GM12878 (cell line): ENCODE data around the gene VASH2. TPM values are rescaled to one million over a fixed set of nuclear protein-coding genes. Genes with fewer than 3 reads are reported as not detected.
A peak's percentile ranks its signal among the peaks of the same experiment; 100 is the strongest.

ENCODE experiments used
- ATAC-seq: fragments of 200-7000 bp; cut with Tn5 transposase; 3 replicates; pipeline ENCODE4 v1.9.1; 2020; ENCODE audit warnings: mild to moderate bottlenecking, moderate library complexity
- BruUV-seq: library from RNA; stranded (reverse); fragments of 400-500 nt; replicated peaks from 2 replicates; lab custom pipeline; 2021; lab: Mats Ljungman, UMichigan
- CTCF ChIA-PET: fragments of 300-600 bp; sonication (Branson Sonifier 250); formaldehyde crosslinking; extraction: SDS; loops from one replicate; lab custom pipeline; 2021; ENCODE audit warnings: inconsistent platforms; lab: Yijun Ruan, JAX
- POLR2A ChIA-PET: fragments of 350-600 bp; formaldehyde crosslinking; extraction: SDS; loops from one replicate; lab custom pipeline; 2021; ENCODE audit warnings: inconsistent platforms; lab: Charles Lee
- RAD21 ChIA-PET: fragments of 300-600 bp; sonication (Branson Sonifier 250); formaldehyde crosslinking; loops from one replicate; lab custom pipeline; 2023; ENCODE audit warnings: antibody characterized with exemption; ENCODE audit not compliant: unreplicated experiment; lab: Charles Lee
- SMC1A ChIA-PET: fragments of 300-600 bp; sonication (Branson Sonifier 250); formaldehyde crosslinking; loops from one replicate; lab custom pipeline; 2023; ENCODE audit not compliant: unreplicated experiment, uncharacterized antibody; lab: Charles Lee
- DNase-seq: peaks from one replicate; pipeline ENCODE4 v3.0.0-alpha.2; 2011; ENCODE audit warnings: low read depth, low spot score
- FAIRE-seq: peaks from 3 replicates; lab custom pipeline; 2011; peaks lifted over from hg19 to GRCh38; lab: Jason Lieb, UNC
- H2AFZ ChIP-seq: 2 replicates; pipeline ENCODE4 v1.6.0; 2011; ENCODE audit warnings: low read depth, low read length, control low read depth; ENCODE audit not compliant: control insufficient read depth
- H3K27ac ChIP-seq: 2 replicates; pipeline ENCODE4 v1.5.1; 2011; ENCODE audit warnings: control low read depth; ENCODE audit not compliant: control insufficient read depth, insufficient read depth
- H3K27me3 ChIP-seq, 2 experiments: replicated peaks in 1 of 2; 2 replicates each; pipeline versions ENCODE4 v1.6.0 to v1.6.1; 2011; ENCODE audit warnings: low read length in 1 of 2; ENCODE audit not compliant: control insufficient read depth in 2 of 2, insufficient read depth in 2 of 2
- H3K36me3 ChIP-seq, 2 experiments: 2 replicates each; pipeline ENCODE4 v1.5.1; 2011; ENCODE audit warnings: low read length in 1 of 2; ENCODE audit not compliant: control insufficient read depth in 2 of 2, insufficient read depth in 2 of 2
- H3K4me1 ChIP-seq: 2 replicates; pipeline ENCODE4 v1.6.1; 2011; ENCODE audit warnings: mild to moderate bottlenecking, low read length, moderate library complexity, mixed read lengths; ENCODE audit not compliant: control insufficient read depth, insufficient read depth
- H3K4me2 ChIP-seq: 2 replicates; pipeline ENCODE4 v1.6.0; 2011; ENCODE audit warnings: control low read depth; ENCODE audit not compliant: control insufficient read depth, insufficient read depth
- H3K4me3 ChIP-seq: fragments of 200-600 bp; sonication (generic); 2 replicates; pipeline ENCODE4 v1.5.1; 2016
- H3K79me2 ChIP-seq: 2 replicates; pipeline ENCODE4 v1.6.0; 2011; ENCODE audit warnings: low read length; ENCODE audit not compliant: control insufficient read depth, insufficient read depth
- H3K9ac ChIP-seq: 2 replicates; pipeline ENCODE4 v1.8.0; 2011; ENCODE audit warnings: low read length, control low read depth, mixed read lengths; ENCODE audit not compliant: control insufficient read depth, insufficient read depth
- H3K9me3 ChIP-seq: replicated peaks from 3 replicates; pipeline ENCODE4 v1.5.1; 2011; ENCODE audit warnings: mild to moderate bottlenecking, low read length; ENCODE audit not compliant: control insufficient read depth, insufficient read depth
- H4K20me1 ChIP-seq: 2 replicates; pipeline ENCODE4 v1.6.0; 2011; ENCODE audit not compliant: control insufficient read depth, insufficient read depth
- IKZF1 ChIP-seq: fragments of 450-650 bp; conservative IDR thresholded peaks from 2 replicates; pipeline ENCODE4 v1.6.1; 2017; ENCODE audit warnings: antibody characterized with exemption, mild to moderate bottlenecking
- NFIC ChIP-seq: IDR thresholded peaks from 2 replicates; pipeline ENCODE4 v1.6.1; 2012; ENCODE audit warnings: low read depth, mild to moderate bottlenecking, inconsistent platforms, low read length, moderate library complexity
- NR2C1 ChIP-seq: fragments of 450-650 bp; IDR thresholded peaks from 2 replicates; pipeline ENCODE4 v1.6.1; 2017; ENCODE audit warnings: antibody characterized with exemption, mild to moderate bottlenecking, moderate library complexity
- RELA ChIP-seq: fragments of 450-650 bp; IDR thresholded peaks from 2 replicates; pipeline ENCODE4 v1.8.0; 2014; ENCODE audit warnings: borderline replicate concordance; ENCODE audit not compliant: partially characterized antibody
- RUNX3 ChIP-seq: IDR thresholded peaks from 2 replicates; pipeline ENCODE4 v1.6.1; 2012; ENCODE audit warnings: low read length, inconsistent platforms
- SMAD5 ChIP-seq: IDR thresholded peaks from 2 replicates; pipeline ENCODE4 v1.6.1; 2016; ENCODE audit warnings: antibody characterized with exemption, low read depth
- ZNF622 ChIP-seq: fragments of 450-650 bp; IDR thresholded peaks from 2 replicates; pipeline ENCODE4 v1.6.1; 2017; ENCODE audit warnings: mild to moderate bottlenecking, inconsistent platforms
- WGBS: methylation state at CpG from one replicate; pipeline ENCODE4 v1.1.6; 2016; ENCODE audit warnings: low lambda C conversion rate; ENCODE audit not compliant: insufficient replicate concordance, insufficient coverage; ENCODE audit errors: missing lambda C conversion rate; 5-methylcytosine and 5-hydroxymethylcytosine counted together
- in situ Hi-C: fragments of 300-500 bp; cut with MboI; formaldehyde crosslinking; loops from 9 replicates; pipeline ENCODE4 v1.14.3; 2018; ENCODE audit warnings: mixed read lengths
- intact Hi-C: fragments of 100-400 bp; cut with micrococcal nuclease; formaldehyde crosslinking; loops from one replicate; pipeline ENCODE4 v1.14.2; 2022; ENCODE audit not compliant: unreplicated experiment
- polyA plus RNA-seq, 11 experiments: library from polyadenylated mRNA; depleted of rRNA in 4 of 11; unstranded in 6 of 11; stranded (reverse) in 5 of 11; fragments of >200 nt; fragmentation: Nextera tagmentation in 4 of 11; fragmentation: Illumina TruSeq in 1 of 11; extraction: Ambion mirVana in 4 of 11; extraction: Trizol in 1 of 11; gene quantifications; 1 replicate in 1 of 11; 2 replicates in 10 of 11; pipeline versions ENCODE4 v1.2.1 to v1.2.3, GENCODE V29; 2011 to 2016; ENCODE audit warnings: inconsistent platforms in 2 of 11, missing spikeins in 2 of 11, low read depth in 1 of 11
- total RNA-seq, 4 experiments: library from RNA; depleted of rRNA in 3 of 4; stranded (reverse); fragments of >200 nt in 3 of 4; fragmentation: Illumina TruSeq in 1 of 4; extraction: Trizol in 1 of 4; gene quantifications; 2 replicates each; pipeline versions ENCODE4 v1.2.1 to v1.2.3, GENCODE V29; 2013 to 2021
- TF ChIP-seq, protein P1 (sequence below): fragments of 450-650 bp; IDR thresholded peaks from 2 replicates; pipeline ENCODE4 v1.6.1; 2016; ENCODE audit warnings: mild to moderate bottlenecking
- TF ChIP-seq, protein P2 (sequence below): IDR thresholded peaks from 2 replicates; pipeline ENCODE4 v1.6.1; 2011; ENCODE audit warnings: borderline replicate concordance, low read depth, mild to moderate bottlenecking, moderate library complexity, mixed read lengths, low read length; ENCODE audit not compliant: insufficient read depth; ENCODE audit errors: extremely low read length
- TF ChIP-seq, protein P3 (sequence below): IDR thresholded peaks from 2 replicates; pipeline ENCODE4 v1.6.1; 2011; ENCODE audit warnings: mild to moderate bottlenecking, low read depth, low read length, moderate library complexity; ENCODE audit not compliant: insufficient replicate concordance

The VASH2 gene
- total and polyA plus RNA-seq, 10 of the 15 experiments (the other 5 are each of a cell fraction or from before 2014, with no cell fraction given), result 5.4 to 29.7 (median 21.7) TPM

DNA sequence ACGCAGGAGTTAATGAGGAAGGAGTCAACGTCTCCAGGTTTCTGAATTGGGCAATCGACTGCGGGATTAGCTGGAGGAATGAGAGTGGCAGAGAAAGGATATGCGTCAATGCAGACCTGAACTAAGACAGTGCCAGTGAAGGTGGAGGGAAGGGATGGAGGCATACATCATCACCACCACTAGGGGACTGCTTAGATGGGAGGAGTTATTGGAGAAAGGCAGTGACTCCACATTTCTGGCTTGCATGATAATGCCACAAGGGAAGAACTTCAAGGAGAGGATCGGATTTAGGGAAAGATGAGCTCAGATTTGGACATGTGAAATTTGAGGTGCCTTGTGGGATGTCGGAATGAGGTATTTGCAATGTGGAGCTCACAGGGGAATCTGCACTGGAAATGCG is 17.5 kb downstream of the VASH2 start (continued):
- no peak for TF ChIP-seq RELA
- TF ChIP-seq, all 136 proteins: peak for 5

DNA sequence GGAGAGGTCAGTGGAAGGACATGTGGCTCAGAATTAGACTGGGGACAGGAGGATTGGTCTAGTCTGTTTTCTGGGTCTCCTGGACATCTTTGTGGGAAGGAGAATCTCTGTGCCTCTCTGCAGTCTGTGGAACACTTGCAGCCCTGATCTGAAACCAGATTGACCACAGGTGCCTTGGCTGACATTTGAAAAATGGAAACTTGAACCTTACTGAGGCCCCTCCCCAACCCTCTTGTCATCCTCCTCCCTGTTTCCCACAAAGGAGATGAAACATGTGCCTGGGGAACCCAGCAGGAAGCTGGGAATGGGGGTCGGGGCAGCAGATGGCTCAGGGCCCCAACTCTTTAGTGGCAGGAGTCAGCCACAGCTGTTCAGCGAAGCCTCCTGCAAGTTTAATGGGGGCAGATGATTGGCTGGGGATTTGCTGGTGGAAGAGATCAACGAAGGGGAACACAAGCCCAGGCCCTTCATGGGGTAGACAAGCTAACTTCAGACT is 18.1 kb downstream of the VASH2 start:
- Histone ChIP-seq H3K79me2 (no peaks in the 10 kb centered on the region), H3K27ac (peak overlapping the region; percentile 60), H3K9ac (no peak overlapping the region), H3K36me3 (peaks cover 12 to 28% of the 10 kb centered on the region in 2 experiments), H3K4me1 (peaks cover 18% of the 10 kb centered on the region), H2AFZ (no peak overlapping the region), H3K27me3 (no peaks in the 10 kb centered on the region), H3K4me2 (peak overlapping the region; percentile 40; the same call in 1 of the 2 replicates), H3K9me3 (no peaks in the 10 kb centered on the region), H3K4me3 (no peak overlapping the region), H4K20me1 (no peaks in the 10 kb centered on the region)
- in situ Hi-C loops (no loop called here), intact Hi-C loops (loop anchor here (1.0 kb wide), 1 partner anchor 11 kb away; no protein-coding TSS in a partner anchor)
- WGBS, result 66% methylated on average over 3 of the region's 3 CpGs
- DNase-seq (no peak), ATAC-seq (peak; percentile 83), FAIRE-seq (no peak)
- CTCF ChIA-PET, result interaction anchor here (0.9 to 6.2 kb wide), 16 partner anchors 10 to 219 kb away, joined by 3 to 61 read pairs (median 6); no protein-coding TSS in a partner anchor
- RAD21 ChIA-PET, result interaction anchor here (1.3 kb wide), 1 partner anchor 9 kb away, joined by 3 read pairs; no protein-coding TSS in a partner anchor
- TF ChIP-seq, protein P1, sequence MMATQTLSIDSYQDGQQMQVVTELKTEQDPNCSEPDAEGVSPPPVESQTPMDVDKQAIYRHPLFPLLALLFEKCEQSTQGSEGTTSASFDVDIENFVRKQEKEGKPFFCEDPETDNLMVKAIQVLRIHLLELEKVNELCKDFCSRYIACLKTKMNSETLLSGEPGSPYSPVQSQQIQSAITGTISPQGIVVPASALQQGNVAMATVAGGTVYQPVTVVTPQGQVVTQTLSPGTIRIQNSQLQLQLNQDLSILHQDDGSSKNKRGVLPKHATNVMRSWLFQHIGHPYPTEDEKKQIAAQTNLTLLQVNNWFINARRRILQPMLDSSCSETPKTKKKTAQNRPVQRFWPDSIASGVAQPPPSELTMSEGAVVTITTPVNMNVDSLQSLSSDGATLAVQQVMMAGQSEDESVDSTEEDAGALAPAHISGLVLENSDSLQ, result peak; percentile 47; the same call in 1 of the 2 replicates
- TF ChIP-seq NFIC (0 out of 2 replicates have a peak, but pooled peaks have one; percentile 13), RUNX3 (peak; percentile 78), ZNF622 (no peak), NR2C1 (no peak), SMAD5 (no peak), IKZF1 (peak; percentile 14; the same call in 1 of the 2 replicates)
- TF ChIP-seq, protein P2, sequence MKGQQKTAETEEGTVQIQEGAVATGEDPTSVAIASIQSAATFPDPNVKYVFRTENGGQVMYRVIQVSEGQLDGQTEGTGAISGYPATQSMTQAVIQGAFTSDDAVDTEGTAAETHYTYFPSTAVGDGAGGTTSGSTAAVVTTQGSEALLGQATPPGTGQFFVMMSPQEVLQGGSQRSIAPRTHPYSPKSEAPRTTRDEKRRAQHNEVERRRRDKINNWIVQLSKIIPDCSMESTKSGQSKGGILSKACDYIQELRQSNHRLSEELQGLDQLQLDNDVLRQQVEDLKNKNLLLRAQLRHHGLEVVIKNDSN, result no peak
- TF ChIP-seq, protein P3, sequence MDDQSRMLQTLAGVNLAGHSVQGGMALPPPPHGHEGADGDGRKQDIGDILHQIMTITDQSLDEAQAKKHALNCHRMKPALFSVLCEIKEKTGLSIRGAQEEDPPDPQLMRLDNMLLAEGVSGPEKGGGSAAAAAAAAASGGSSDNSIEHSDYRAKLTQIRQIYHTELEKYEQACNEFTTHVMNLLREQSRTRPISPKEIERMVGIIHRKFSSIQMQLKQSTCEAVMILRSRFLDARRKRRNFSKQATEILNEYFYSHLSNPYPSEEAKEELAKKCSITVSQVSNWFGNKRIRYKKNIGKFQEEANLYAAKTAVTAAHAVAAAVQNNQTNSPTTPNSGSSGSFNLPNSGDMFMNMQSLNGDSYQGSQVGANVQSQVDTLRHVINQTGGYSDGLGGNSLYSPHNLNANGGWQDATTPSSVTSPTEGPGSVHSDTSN, result peak; percentile 56
- POLR2A ChIA-PET, result interaction anchor here (0.9 to 6.9 kb wide), 4 partner anchors 10 to 44 kb away, joined by 3 to 38 read pairs (median 3); no protein-coding TSS in a partner anchor
- BruUV-seq, result TSS peak; percentile 14
- SMC1A ChIA-PET, result interaction anchor here (0.7 to 5.0 kb wide), 19 partner anchors 9 to 303 kb away, joined by 3 to 39 read pairs (median 4); no protein-coding TSS in a partner anchor
